Measurements from ENCODE around the gene PLXNA2.

DNA sequence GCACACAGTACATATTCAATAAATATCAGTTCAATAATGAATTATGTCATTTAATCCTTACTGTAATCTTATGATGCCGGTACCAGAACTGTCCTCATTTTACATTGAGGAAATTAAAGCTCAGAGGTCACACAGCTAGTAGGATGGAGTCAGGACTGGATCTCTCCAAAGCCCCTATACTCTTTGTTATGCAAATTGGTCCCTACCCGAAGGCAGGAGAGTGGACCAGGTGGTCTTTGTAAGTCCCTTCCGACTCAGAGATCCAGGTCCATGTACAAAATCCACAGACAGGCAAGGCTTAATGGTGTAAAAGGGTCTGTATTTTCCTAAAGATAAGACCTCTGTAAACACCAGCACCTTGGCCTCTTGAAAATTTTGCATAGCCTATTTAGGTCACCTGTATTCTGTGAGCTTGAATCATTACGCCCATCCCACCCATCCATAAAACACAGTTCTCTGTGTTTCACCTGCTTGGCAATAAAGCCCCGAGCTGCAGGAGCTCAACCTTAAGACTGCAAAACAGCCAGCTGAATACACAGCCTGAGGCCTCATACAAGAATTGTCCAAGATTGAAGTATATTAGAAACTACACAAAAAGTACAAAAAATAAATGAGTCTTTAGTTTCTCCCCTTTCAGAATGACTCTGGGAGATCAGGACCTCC, 41.7 kb downstream of the PLXNA2 start:
- TF ChIP-seq, protein P1, sequence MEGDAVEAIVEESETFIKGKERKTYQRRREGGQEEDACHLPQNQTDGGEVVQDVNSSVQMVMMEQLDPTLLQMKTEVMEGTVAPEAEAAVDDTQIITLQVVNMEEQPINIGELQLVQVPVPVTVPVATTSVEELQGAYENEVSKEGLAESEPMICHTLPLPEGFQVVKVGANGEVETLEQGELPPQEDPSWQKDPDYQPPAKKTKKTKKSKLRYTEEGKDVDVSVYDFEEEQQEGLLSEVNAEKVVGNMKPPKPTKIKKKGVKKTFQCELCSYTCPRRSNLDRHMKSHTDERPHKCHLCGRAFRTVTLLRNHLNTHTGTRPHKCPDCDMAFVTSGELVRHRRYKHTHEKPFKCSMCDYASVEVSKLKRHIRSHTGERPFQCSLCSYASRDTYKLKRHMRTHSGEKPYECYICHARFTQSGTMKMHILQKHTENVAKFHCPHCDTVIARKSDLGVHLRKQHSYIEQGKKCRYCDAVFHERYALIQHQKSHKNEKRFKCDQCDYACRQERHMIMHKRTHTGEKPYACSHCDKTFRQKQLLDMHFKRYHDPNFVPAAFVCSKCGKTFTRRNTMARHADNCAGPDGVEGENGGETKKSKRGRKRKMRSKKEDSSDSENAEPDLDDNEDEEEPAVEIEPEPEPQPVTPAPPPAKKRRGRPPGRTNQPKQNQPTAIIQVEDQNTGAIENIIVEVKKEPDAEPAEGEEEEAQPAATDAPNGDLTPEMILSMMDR (IDR thresholded peaks at IDR 0.05): no peak
- TF ChIP-seq POLR2A (IDR thresholded peaks at IDR 0.05): no peak
